ENCODE measurements around the gene WDR33.
"Not testable (repeated sequence)": the region's sequence is repeated elsewhere in the genome, so short reads cannot be mapped to it uniquely, and the experiment has no call there.

WDR33 gene

DNA sequence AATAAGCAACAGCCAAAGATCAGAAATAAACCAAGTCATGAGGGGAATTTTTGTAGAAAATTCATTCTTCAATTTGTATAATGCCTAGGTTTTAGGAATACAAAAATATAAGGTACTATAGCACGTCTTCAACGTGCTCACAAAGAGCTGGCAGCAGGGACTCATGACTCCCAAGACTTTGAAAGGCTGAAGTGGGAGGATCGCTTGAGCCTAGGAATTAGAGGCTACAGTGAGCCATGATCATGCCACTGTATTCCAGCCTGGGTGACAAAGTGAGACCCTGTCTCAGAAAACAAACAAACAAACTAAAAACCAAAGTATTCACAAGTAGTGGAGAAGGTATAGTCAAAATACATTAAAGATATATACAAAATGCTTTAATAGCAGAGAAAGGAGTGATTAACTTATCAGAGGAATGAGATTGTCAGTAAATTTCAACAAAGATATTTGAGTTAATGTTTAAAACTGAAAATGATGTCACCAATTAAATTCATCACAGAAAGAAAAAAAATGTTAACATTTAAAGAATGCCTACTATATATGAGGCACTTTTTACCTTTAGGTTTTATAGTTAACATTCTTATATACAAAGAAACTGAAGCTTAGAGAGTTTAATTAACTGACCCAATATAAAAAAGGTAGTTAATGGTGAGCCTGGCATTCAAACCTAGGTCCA, 3.2 kb downstream of the WDR33 start:
- DNase-seq, result no peak

DNA sequence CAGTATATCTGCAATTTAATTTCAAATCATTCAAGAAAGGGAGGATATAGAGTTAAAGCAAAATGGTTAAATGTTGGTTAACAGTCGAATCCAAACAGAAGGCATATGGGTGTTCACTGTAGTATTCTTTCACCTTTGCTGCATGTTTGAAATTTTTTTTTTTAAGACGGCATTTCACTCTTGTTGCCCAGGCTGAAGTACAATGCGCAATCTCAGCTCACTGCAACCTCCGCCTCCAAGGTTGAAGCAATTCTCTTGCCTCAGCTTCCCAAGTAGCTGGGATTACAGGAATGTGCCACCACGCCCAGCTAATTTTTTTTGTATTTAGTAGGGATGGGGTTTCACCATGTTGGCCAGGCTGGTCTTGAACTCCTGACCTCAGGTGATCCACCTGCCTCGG, 4.1 kb downstream of the WDR33 start:
- not testable (repeated sequence) for DNase-seq

DNA sequence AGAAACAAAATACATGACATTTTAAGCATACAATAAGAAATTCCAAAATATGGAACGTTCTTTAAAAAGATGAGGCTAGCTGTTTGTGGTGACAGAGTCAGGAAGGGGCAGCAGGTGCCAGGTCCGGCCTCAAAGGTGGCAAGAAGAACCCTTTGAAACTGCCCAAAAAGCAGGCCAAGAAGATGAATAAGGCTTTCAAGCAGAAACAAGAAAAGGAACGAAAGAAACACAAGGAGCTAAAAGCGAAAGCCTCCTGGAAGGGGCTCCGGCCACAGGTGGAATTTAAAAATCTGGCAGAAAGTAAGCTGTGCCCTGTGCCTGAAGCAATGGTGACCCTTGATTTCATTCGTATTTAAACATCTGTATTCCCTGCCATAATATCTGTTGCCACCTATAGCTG, 5.5 kb downstream of the WDR33 start:
- DNase-seq, result no peak

DNA sequence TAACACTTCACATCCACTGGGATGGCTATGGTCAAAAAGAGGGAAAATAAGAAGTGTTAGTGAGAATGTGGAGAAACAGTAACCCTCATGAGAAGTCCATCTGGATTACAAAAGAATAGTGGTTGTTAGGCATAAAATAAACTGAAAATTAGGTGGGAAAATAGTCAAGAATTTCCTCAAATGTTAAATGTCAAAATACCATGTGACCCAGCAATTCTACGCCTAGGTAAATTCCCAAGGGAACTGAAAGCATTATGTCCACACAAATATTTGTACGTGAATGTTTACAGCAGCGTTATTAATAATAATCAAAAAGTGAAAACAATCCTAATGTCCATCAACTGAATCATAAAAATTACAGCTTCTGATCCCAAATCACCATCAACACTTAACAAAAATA, 11.0 kb downstream of the WDR33 start:
- no peak for DNase-seq

DNA sequence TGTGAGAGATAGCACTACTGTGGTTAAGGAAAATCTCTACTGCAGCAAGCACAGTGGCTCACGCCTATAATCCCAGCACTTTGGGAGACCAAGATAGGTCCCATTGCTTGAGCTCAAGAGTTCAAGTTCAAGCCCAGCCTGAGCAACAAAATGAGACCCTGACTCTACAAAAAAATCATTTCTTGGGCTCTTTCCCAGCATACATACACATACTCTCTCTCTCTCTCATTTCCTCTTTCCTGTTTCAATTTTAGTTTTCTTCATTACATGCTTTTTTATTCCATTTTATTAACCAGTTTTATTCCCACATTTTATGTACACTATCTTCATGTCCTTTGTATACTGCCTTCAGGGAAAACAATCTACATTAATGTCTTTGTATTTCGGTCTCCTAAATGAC, 14.6 kb downstream of the WDR33 start:
- no peak for DNase-seq

- DNase-seq, result not testable (repeated sequence)
Measured at GRCh38 chr2:127794901-127795300, 16.1 kb downstream of the WDR33 start.

GRCh38 chr2:127792805-127793204, 18.2 kb downstream of the WDR33 start:
- no peak for DNase-seq

GRCh38 chr2:127790694-127791529, 20.1 kb downstream of the WDR33 start:
- peak in 1 of 2 experiments; percentile 40 for DNase-seq

- no peak for DNase-seq
Measured at GRCh38 chr2:127786048-127786809, 24.7 kb downstream of the WDR33 start.

- DNase-seq, result no peak
Measured at GRCh38 chr2:127784965-127785518, 25.9 kb downstream of the WDR33 start.

- no peak for DNase-seq
Measured at GRCh38 chr2:127783101-127783500, 27.9 kb downstream of the WDR33 start.

GRCh38 chr2:127778850-127779249, 32.1 kb downstream of the WDR33 start:
- no peak for DNase-seq

- no peak for DNase-seq
Measured at GRCh38 chr2:127778447-127778846, 32.5 kb downstream of the WDR33 start.

GRCh38 chr2:127776122-127776780, 34.7 kb downstream of the WDR33 start:
- no peak for DNase-seq

DNA sequence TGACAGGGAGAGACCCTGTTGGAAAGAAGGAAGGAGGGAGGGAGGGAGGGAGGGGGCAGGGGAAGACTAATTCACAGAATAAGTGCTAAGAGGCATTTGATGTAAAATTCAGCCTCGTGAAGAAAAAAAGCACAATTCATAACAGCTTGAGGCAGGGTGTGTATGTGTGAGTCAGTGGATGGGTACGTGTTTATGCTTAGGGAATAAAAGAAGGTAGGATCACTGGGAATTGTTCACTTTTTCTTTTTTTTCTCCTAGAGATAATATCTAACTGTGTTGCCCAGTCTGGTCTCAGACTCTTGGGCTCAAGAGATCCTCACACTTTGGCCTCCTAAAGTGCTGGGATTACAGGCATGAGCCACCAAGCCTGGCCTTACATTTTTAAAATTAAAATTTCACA, 39.2 kb downstream of the WDR33 start:
- DNase-seq, result no peak

DNA sequence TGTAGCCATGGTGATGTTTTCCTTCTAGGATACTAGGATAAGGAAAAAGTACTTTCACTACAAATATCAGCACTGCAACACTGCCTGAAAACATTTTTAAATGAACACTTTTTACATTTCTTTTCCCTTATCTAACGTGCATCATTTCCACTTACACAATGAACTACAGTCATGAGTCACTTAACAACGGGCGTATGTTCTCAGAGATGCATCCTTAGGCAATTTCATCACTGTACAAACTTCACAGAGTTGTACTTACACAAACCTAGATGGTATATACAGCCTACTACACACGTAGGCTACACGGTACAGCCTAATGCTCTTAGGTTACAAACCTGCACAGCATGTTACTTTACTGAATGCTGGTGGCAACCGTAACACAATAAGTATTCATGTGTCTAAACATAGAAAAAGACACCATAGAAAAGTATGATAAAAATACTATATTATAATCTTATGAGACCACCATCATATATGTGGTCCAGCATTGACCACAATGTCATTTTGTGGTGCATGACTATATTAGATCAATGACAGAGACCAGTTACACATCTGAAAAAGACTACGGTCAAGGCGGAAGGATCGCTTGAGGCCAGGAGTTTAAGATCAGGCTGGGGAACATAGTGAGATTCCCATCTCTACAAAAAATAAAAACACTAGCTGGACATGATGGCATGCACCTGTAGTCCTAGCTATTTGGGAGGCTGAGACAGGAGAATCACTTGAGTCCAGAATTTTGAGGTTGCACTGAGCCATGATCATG, 39.8 kb downstream of the WDR33 start:
- DNase-seq, result no peak

- not testable (repeated sequence) for DNase-seq
Measured at GRCh38 chr2:127770534-127770933, 40.4 kb downstream of the WDR33 start.

DNA sequence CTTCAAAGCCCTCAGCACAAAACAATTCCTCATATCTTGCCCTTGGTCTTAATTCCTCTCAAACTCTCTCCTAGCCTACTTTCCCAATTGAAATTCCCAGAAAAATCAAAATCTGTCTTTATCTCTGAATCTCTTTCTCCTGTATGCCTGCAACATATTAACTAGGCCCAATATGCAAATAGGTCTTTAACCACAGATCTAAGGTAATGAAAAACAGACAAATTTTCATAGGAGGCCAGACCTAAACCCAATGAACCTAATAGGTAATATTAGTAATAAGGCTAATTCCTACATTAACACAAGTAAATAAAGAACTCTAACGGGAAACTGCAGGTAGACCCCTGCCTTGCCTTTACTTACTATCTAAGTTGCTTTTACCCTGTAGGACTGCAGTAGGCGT, 41.4 kb downstream of the WDR33 start:
- DNase-seq, result no peak

- no peak for DNase-seq
Measured at GRCh38 chr2:127768775-127769479, 42.0 kb downstream of the WDR33 start.

GRCh38 chr2:127763776-127764175, 47.2 kb downstream of the WDR33 start:
- DNase-seq, result no peak

GRCh38 chr2:127762846-127763245, 48.1 kb downstream of the WDR33 start:
- no peak for DNase-seq

All from activated T-cell treated with anti-CD3 and anti-CD28 coated beads, Interleukin-2, amount 50 U/mL, for 48 hours (primary cell).